Fibroblast of skin of abdomen (primary cell): ENCODE data around the gene WNK1.
"Not testable (repeated sequence)": the region's sequence is repeated elsewhere in the genome, so short reads cannot be mapped to it uniquely, and the experiment has no call there.

Experiments
- DNase-seq: peaks from one replicate; pipeline ENCODE4 v3.0.0-alpha.2; 2013

The WNK1 gene

DNA sequence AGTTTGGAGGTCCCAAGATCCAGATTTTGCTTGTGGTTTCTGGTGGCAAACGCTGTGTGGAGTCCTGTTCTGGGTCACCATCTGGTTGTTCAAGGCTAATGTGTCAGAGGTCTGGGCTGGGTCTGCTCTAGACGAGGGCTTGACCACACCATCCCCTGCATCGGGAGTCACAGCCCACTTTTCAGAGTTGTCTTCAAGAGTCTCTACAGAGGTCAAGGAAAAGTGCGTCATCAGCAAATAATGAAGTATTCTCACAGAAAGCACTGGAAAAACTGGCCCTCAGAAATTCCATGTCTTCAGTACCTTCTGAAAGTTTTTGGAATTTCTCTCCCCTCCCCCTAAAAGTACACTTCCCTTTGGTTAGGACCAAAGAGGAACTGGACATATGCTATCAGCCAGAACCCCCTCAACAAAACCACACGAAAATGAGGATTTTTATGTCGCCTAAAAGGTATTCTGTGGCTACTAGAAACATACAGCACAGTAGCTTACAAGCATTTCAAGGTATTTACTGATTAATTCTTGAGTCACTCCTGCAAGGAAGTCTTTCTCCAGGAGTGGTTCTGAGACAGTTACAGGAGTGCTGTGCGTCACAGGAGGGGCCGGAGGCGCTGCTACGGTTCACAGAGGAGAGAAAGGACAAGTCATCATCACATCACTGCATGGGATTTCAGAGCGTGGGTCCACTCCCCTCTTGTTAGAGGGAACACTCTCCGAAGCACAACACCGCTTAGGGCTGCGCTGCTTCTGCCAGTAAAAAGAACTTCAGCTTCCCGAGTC, 161.7 kb downstream of the WNK1 start:
- DNase-seq = peak; percentile 62

DNA sequence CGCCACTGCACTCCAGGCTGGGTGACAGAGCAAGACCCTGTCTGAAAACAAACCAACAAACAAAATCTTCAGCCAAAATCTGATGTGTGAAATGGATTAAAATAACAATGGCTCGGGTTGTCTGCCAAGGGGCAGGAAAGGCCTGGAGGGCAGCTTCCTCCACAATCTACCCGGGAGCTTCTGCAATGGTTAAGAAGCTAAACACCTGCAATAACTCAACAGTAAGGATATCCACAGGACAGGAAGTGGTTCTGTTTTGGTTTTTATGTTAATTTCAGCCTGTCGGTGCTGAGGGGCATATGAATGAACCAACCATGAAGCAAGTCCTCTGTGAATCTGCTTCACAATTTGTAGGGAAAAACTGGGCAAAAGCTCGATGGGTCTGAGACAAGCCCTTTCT, 162.7 kb downstream of the WNK1 start:
- no peak for DNase-seq

DNA sequence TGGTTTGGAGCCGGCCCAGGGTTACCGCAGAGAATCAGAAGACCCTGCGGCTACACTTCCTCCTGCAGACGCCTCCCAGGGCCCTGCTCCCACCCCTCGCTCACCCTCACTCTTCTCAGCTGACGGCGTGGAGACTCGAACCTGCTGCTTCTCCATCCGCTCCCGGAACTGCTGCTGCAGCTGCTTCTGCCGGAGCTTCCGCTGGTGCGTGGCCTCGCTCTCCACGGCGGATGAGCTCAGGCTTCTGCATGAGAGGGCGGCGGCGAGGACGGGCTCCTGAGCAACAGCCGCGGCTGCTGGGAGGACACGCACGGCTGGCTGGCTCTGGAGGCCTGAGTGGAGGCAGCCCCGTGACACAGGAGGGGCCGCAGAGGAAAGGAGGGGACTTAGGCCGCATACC, 163.9 kb downstream of the WNK1 start:
- no peak for DNase-seq

DNA sequence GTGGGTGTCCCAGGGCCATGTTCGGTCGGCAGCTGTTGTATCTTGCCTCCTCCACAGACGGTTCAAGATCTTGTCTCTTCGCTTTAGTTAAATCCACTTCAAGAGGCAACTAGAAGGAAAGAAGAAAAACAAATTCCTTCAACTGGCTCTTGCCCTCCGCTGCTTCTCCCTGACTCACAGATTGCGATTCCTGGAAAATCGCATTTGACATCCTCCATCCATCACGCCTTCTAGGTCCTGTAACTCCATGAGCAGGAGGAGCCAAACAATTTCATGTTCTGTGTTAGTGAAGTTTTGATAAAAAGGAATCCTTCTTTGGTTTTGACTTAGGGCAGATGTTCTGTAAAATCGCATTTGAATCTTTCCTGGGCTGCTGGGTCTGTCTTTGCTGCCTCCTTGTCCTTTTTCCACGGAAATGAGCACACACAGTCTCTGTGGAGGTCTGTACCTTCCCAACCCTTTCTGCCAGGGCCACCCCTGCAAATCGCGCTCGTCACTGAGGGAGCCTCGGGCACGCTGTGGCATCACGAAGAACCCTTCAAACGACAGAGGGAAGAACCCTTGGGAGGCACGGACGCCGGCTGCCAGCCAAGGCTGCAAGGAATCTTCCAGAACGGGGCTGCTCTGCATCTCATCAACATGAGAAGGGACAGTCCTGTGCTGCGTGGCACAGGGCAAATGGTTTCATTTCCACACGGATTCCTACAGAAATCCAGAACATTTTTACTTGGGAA, 164.5 kb downstream of the WNK1 start:
- no peak for DNase-seq

DNA sequence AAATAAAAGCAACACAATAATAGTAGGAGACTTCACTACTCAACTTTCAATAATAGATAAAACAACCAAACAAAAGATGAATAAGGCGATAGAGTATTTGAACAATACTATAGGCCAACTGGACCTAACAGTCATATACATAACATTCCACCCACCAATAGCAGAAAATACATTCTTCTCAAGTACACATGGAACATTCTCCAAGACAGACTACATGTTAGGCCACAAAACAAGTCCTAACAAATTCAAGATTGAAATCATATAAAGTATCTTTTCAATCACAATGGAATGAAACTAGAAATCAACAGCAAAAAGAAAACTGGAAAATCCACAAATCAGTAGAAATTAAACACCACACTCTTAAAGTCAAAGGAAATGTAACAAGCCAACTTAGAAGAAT, 168.3 kb downstream of the WNK1 start:
- no peak for DNase-seq

DNA sequence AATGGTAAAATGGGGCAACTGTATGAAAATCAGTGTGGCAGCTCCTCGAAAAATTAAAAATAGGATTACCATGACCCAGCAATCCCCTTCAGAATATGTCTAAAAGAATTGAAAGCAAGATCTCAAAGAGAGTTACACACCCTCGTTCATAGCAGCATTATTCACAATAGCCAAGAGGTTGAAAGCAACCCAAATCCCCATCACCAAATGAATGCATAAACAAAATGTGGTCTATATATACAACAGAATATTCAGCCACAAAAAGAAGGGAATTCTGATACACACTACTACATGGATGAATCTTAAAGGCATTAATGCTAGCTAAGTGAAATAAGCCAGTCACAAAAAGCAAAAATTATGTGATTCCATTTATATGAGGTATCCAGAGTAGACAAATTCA, 169.9 kb downstream of the WNK1 start:
- DNase-seq = no peak

DNA sequence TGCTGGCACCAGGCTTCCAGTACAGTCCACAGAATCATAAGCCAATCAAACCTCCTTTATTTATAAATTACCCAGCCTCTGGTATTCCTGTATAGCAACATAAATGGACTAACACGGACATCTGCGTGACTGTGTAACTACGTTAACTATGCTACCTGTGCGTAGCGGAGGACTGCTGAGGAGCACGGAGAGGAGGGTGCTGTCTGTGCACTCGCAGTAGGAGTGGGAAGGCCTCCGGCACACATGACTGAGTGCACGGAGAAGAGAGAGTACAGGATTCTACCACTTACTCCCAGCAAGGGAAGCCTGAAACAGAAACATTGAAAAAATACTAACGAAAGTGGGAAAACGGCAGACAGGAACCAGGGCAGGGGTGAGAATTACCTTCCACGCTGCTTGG, 174.3 kb downstream of the WNK1 start:
- DNase-seq = no peak

DNA sequence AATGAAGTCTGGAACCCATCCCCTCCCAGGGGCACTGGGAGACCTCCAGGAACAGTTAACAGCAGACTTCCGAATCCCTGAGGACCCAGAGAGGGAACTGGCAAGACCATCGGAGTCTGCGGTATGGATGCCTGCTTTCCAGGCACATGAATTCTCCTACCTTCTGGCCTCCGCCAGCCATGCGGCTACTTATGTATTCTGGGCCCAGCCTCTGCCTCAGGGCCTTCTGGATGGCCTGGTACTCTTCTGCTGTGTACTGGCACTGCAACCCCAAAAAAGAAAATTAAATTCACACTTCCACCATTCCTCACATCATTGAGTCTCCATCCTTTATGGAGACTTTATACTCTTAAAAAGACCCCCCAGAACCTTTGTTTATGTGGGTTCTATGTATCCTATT, 178.7 kb downstream of the WNK1 start:
- DNase-seq = no peak

DNA sequence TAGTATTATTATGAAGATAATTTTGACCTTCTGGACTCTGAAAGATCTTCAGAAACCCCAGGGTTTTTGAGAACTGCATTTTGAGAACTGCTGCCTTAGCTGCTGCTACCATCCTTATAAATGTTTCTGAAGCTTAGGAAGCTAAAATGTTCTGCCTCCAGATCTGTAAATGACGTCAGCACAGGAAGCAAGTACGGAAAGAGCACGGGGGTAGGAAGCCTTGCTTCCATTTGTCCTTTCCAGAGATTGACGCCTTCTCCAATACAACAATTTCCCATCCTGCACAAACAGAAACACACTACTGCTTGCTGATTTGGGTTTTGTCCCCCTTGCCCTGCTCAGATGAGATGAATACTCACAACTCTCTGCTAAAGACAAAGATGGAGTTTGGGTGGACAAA, 179.2 kb downstream of the WNK1 start:
- no peak for DNase-seq

DNA sequence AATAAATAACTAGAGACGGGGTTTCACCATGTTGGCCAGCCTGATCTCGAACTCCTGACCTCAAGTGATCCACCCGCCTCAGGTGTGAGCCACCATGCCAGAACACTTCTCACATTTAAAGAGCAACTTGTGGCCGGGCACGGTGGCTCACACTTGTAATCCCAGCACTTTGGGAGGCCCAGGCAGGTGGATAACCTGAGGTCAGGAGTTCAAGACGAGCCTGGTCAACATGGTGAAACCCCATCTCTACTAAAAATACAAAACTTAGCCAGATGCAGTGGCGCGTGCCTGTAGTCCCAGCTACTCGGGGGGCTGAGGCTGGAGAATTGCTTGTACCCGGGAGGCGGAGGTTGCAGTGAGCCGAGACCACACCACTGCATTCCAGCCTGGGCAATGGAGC, 183.5 kb downstream of the WNK1 start:
- not testable (repeated sequence) for DNase-seq

DNA sequence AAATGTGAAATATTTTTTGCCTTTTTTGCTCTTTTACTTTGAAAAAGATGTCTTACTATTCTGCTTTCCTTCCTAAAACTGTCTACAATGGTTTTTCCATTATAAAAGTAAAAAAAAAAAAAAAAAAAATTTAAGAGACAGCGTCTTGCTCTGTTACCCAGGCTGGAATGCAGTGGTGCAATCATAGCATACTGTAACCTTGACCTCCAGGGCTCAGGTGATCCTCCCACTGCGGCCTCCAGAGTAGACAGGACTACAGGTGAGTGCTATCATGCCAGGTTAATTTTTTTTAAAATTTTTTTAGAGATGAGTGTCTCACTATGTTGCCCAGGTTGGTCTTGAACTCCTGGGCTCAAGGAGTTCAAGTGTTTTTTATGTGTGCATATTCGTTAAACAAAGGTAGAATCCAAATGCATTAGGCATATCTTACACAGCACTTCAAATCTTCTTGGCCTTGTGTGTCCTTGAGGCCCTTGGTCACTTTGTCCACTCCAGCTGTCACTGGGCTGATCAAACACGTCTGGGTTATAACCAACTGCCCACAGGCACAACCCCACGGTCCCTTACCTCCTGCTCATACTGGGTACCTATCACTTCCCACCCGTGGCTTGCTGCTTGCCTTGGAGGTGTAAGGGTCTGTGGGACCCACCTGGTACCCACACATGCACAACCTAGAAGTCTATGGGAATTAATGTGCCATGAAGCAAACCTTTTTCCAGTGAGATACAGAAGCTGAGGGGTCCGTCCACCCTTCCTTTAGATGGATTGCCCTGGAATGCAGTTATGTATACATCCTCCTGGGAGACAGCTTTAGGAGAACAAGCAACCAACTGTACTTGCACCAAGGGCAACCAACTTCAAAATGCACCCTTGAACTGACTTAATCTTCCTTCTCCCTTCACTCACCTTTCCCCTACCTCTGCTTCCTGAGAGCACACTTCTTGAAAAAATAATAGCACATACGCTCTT, 184.3 kb downstream of the WNK1 start:
- no peak for DNase-seq

DNA sequence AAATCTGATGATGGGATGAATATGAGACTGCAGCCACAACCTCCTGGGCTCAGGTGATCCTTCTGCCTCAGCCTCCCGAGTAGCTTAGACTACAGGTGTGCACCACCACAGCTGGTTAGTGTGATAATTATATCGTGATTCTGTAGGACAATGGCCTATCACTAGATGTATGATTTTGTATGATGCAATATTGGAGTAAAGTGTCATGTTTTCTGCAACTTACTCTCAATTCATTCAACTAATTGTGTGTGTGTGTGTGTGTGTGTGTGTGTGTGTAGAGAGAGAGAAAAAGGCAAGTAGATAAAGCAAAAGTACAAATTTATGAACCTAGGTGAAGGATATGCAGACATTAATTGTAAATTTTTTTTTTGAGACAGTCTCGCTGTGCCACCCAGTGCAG, 186.4 kb downstream of the WNK1 start:
- no peak for DNase-seq

DNA sequence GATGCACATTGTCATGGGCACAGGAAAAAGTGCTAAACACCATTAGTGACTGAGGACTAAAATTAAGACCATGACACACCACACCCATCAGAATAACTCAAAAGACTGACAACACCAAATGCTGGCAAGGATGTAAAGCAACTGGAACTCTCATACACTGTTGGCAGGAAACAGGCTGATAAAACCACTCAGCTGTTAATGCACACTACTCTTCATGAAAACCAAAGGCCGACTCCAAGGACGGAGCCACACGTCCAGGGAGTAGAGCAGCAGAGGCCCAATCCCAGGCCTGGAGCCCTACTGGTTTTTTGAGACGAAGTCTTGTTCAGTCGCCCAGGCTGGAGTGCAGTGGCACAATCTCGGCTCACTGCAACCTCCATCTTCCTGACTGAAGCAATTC, 190.7 kb downstream of the WNK1 start:
- no peak for DNase-seq

DNA sequence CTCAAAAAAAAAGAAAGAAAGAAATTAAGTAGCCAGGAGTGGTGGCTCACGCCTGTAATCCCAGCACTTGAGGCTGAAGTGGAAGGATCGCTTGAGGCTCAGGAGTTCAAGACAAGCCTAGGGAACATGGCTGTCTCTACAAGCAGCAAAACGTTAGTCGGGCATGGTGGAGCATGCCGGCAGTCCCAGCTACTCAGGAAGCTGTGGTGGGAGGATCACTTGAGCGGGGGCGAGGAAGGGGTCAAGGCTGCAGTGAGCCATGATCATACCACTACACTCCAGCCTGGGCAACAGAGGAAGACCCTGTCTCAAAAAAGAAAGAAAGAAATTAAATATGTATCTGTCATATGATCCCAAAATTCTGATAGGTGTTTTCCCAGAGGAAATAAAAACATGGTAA, 191.8 kb downstream of the WNK1 start:
- no peak for DNase-seq

DNA sequence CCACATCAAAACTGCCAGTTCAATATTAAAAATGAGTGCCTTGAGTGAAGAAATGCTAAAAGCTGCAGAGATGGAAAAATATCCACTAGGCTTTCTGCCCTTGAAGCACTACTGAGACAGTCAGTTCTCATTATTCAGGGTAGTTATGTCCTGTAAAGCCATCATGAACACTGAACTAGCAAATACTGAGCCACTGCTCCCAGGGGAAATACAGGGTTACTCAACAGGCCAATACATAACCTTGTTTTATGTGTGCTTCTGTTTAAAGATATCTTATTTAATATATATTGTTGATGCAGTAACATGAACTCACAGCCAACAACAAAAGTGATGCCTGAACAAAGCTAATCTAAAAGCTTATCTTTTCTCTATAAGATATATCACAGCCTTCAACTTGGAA, 193.8 kb downstream of the WNK1 start:
- no peak for DNase-seq

DNA sequence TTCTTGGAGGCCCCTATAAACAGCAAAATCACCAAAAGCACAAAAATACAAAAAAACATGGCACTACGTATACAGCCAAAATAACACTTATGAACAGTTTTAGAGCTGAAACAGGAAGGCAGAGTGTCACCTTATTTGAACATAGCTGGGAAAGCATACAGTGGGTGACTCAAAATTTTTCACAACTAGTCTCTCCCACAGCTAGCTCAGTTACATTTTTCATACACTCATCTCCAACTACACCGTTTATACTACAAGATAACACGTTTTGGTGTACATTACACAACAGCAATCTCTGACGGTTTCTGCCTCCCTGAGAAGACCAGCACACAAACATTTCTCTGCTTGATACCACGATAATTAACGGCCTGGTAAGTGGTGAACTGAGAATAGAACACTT, 194.3 kb downstream of the WNK1 start:
- no peak for DNase-seq

DNA sequence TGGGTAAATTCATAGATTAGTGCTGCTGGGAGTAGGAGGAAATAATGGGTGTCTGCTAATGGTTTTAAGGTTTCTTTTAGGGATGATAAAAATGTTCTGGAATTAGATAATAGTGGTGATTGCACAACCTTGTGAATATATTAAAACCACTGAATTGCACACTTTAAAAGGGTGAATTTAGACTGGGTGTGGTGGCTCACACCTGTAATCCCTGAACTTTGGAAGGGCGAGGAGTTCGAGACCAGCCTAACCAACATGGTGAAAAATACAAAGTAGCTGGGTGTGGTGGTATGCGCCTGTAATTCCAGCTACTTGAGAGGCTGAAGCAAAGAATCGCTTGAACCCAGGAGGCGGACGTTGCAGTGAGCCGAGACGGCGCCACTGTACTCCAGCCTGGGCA, 195.9 kb downstream of the WNK1 start:
- no peak for DNase-seq

DNA sequence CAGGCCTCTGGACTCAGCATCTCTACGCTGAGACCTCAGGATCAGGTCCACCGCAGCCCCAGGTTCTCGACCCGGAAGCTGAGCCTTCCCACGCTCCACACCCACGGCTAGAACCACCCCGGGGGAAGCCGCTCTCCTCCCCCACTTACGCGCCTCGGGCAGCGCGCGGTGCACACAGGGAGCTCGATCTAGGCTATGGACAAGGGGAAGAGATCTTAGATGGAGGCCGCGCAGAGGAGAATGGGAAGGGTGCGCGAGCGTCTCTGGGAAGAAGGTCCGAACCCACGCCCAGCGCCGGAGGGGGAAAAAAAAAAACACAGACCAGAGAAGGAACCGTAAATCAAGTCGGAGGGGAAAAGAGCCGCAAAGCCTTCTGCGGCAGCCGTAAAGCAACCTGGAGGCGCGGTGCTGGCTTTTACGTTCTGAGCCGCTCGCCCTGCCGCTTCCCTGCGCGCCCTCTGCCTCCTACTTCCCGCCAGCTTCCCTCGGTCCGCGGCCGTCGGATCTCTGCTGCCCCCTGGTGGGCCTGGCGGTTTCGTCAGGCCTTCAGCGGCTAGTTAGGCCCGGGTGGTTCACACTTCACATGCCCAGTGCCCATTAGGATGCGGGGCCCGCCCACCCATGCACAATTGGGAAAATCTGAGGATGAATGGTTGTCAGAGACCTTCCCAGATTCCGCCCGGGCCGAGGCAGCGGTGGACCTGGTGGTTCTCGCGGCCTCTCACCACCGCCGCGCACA, 197.2 kb downstream of the WNK1 start, which contains the start of gene RAD52:
Gene RAD52 (minus strand): TSS at position 242 of the 739 bp plus-strand sequence. CDS start 16,636 bp downstream, outside the sequence.
- peak; percentile 99 for DNase-seq

DNA sequence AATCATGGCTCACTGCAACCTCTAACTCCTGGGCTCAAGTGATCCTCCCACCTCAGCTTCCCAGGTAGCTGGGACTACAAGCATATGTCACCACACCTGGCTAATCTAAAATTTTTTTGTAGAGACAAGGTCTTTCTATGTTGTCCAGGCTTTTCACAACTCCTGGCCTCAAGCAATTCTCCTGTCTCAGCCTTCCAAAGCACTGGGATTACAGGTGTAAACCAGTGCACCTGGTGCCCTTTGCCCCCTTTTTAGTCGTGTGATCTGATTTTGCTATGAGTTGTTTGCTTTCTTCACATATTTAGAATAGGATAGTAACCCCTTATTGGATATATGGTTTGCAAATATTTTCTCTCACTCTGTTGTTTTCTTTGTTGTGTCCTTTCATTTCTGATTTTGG, 198.8 kb downstream of the WNK1 start:
- DNase-seq = no peak

DNA sequence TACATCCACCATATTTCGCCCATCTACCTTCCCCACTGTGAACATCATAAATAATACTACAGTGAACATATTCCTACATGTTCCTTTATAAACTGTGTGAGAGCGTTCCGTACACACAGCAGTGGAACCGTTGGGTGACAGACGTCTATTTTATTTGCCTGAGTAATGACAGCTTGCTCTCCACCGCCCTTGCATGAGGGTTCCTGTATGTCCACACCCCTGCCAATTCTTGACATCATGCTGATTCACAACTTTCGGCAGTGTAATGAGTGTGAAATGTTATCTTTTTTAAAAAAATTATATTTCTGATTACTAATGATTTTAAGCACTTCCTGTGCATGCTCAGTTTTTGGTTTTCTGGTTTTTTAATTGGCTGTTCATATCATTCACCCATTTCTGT, 201.4 kb downstream of the WNK1 start:
- DNase-seq = peak; percentile 72

DNA sequence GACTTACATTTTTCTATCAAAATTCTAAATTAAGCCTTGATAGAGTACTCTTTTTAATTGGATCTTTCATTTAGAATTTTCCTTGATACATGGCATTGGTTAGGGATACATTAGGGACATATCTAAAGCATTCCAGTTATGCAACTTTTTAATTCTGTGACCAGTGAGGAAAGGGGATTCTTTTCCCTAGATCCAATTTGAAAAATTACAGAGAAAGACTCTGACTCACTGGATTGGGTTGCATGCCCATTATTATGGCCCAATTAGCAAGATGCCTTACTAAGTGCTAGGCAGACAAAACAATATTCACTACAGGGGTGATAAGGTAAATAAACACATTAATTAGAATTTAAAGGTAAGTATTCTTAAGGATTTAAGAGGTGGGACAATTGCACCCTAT, 202.4 kb downstream of the WNK1 start:
- peak; percentile 39 for DNase-seq

DNA sequence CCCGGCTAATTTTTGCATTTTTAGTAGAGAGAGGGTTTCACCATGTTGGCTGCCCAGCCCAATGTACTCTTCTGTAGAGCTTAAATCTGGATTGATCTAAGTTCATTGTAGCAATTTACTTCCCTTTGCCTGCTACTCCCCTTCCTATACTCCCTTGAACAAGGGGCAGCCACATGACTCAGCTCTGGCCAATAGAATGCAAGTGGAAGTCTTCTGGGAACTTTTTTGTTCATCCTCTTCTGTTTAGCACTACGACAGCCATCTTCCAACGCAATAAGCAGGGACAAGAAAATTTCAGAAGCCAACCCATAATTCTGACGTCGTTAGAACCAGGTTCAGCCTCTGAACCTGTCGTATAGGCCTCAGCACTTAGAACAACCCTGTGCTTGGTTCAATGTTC, 203.6 kb downstream of the WNK1 start:
- no peak for DNase-seq
